HG02885 (cell line): ENCODE results near the gene LRAT.

Experiments
- ATAC-seq: cut with Tn5 transposase; IDR thresholded peaks from one replicate; pipeline ENCODE4 v1.9.1; 2021; ENCODE audit warnings: mild to moderate bottlenecking; ENCODE audit not compliant: unreplicated experiment, poor library complexity

LRAT gene

GRCh38 chr4:154757713-154758112 lies 13.9 kb downstream of the LRAT start:
- ATAC-seq: no peak

DNA sequence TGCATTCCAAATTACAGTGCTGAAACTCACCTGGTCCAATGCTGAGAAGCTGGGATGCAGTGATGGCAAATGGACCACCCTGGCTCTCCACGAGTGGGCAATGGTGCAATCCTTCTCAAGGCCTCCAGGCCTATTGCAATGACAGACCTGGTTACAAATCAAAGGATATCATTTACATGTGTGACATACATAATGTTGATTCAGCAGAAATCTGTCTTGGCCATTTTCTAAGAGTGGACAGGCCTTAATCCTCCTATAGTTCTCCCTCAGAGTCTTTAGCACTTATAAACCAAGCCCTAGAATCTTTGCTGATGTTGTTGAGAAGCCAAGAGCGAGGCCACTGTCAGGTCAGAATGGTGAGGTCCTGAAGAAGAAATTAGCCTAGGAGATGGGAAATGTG lies 17.1 kb downstream of the LRAT start:
- no peak for ATAC-seq

DNA sequence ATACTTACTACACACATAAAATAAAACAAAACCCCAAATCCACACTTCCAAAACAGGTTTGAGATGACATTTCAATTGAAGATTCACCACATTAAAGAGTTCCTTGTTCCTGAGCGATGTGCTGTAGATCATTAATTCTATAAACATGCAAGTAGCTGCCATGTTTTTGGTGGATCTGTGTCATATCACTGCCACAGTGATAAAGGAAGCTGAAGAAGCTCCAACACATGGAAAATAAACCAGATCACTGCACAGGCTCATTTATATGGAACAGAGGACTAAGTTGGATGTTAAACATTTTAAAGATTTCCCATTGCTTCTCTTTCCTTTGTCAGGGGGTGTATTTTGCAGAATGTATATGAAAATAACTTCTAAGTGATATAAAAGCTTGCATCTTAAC lies 34.5 kb downstream of the LRAT start:
- ATAC-seq: no peak

GRCh38 chr4:154779362-154779947 lies 35.7 kb downstream of the LRAT start:
- ATAC-seq: no peak

DNA sequence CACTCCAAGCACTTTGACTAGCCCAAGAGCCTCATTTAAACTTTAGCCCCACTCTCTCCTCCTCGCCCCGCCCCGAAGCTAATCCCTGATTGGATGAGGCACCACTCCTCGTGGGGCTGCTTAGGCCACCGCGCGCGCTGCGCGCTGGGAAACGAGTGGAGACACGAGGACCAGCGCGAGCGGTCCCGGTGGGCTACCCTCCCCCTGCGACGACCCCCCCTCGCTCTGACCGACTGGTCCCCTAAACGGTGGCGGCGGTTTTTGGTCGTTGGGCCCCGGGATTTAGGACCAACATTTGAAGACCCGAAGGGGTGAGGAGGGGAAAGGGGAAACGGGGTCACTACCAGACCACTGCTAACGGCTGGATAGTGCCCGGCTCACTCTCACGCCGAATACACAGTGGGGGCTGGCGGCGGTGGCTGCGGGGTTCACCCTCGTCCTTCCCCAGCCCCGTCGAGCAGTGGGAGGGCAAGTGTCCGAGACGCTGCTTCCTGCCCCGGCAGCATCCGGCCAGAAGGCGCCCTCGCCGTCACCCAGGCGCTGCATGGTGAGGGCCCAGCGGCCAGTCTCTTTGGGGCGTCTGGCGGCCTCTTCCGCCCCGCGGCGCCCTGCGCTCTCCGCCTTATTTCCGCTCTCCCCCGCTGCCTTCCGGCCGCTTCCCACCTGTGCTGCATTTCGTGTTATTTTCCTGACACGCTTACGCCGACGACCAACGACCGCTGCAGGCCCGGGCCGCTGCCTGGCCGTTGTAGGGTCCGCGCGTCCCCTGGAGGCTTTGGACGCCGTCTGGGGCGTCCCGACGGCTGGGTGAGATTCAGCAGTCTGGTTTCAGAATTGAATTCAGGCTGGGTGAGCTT lies 37.6 kb downstream of the LRAT start, which contains the start of gene RBM46:
Gene RBM46, plus strand, starts transcription at position 147 of the 857 bp plus-strand sequence. CDS start 15,481 bp downstream, outside the sequence.
- no peak for ATAC-seq

- ATAC-seq: no peak
These were observed 38.1 kb downstream of the LRAT start for GRCh38 chr4:154781983-154782293.
